Measurements from ENCODE around the gene SPAG8. TPM values are rescaled to one million over a fixed set of nuclear protein-coding genes. Genes with fewer than 3 reads are reported as not detected.

The SPAG8 gene
- total RNA-seq, 2 experiments from 2014 or later: 0.81 to 1.3 TPM

GRCh38 chr9:35795695-35796094 lies 16.4 kb downstream of the SPAG8 start:
- no peak overlapping the region for H3K27ac Mint-ChIP-seq
- peaks cover under 1% of the 10 kb centered on the region for H3K4me1 ChIP-seq (ENCODE audit: insufficient read depth, low read length)
- H3K9me3 ChIP-seq (ENCODE audit: control insufficient read depth in 1 of 2, insufficient read depth in 1 of 2, low read length in 2 of 2): no peaks in the 10 kb centered on the region
- H3K27ac ChIP-seq (ENCODE audit: low read depth in 1 of 2, low read length in 2 of 2): no peak overlapping the region
- CTCF ChIA-PET: no interaction called here
- no peak for DNase-seq
- intact Hi-C loops (cut with DNase I, micrococcal nuclease): loop anchor here in 1 of 2 experiments (2.0 kb wide), 1 partner anchor 13 kb away; no protein-coding TSS in a partner anchor
- no peak for ATAC-seq (ENCODE audit: poor library complexity)
- H3K9me3 Mint-ChIP-seq: no peaks in the 10 kb centered on the region
- no peaks in the 10 kb centered on the region for H3K27me3 ChIP-seq (ENCODE audit: control insufficient read depth in 1 of 2, insufficient read depth in 2 of 2, low read length in 2 of 2)
- H3K27me3 Mint-ChIP-seq: no peaks in the 10 kb centered on the region
- TF ChIP-seq, protein P1, sequence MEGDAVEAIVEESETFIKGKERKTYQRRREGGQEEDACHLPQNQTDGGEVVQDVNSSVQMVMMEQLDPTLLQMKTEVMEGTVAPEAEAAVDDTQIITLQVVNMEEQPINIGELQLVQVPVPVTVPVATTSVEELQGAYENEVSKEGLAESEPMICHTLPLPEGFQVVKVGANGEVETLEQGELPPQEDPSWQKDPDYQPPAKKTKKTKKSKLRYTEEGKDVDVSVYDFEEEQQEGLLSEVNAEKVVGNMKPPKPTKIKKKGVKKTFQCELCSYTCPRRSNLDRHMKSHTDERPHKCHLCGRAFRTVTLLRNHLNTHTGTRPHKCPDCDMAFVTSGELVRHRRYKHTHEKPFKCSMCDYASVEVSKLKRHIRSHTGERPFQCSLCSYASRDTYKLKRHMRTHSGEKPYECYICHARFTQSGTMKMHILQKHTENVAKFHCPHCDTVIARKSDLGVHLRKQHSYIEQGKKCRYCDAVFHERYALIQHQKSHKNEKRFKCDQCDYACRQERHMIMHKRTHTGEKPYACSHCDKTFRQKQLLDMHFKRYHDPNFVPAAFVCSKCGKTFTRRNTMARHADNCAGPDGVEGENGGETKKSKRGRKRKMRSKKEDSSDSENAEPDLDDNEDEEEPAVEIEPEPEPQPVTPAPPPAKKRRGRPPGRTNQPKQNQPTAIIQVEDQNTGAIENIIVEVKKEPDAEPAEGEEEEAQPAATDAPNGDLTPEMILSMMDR (IDR thresholded peaks at IDR 0.05): no peak
- H3K4me3 ChIP-seq (ENCODE audit: low read length): no peak overlapping the region
- no peak overlapping the region for H3K4me3 Mint-ChIP-seq
- POLR2A ChIA-PET: no interaction called here
- H3K36me3 Mint-ChIP-seq (ENCODE audit: low read depth): peaks cover 32% of the 10 kb centered on the region
- no peaks in the 10 kb centered on the region for H3K4me1 Mint-ChIP-seq (ENCODE audit: low read depth)
- peaks cover 28% of the 10 kb centered on the region for H3K36me3 ChIP-seq (ENCODE audit: insufficient read depth, low read length)

DNA sequence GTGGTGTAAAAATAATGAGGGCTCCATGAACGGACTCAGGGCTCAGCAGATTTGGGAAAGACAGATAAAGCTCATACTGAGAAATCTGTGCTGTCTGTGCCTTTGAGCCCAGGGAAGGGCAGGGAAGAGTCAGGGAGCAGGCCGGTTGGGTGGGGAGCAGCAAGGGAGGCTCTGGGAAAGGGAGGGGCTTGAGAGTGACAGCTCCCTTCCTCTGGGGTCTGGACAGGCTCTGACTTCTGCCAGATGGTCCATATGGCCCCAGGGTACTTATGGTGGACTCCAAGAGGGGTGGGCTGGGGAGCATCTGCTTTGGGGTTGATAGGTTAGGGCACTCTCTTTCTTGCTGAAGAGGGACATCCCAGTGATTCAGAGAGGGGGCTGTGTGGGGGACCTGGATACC lies 18.6 kb downstream of the SPAG8 start:
- Histone ChIP-seq H3K4me3 (ENCODE audit: low read length) (no peak overlapping the region), H3K9me3 (ENCODE audit: control insufficient read depth in 1 of 2, insufficient read depth in 1 of 2, low read length in 2 of 2) (no peaks in the 10 kb centered on the region), H3K36me3 (ENCODE audit: insufficient read depth, low read length) (peaks cover 28% of the 10 kb centered on the region), H3K27ac (ENCODE audit: low read depth in 1 of 2, low read length in 2 of 2) (no peak overlapping the region), H3K4me1 (ENCODE audit: insufficient read depth, low read length) (peaks cover 5% of the 10 kb centered on the region), H3K27me3 (ENCODE audit: control insufficient read depth in 1 of 2, insufficient read depth in 2 of 2, low read length in 2 of 2) (no peaks in the 10 kb centered on the region)
- intact Hi-C loops (cut with DNase I, micrococcal nuclease): loop anchor here in 1 of 2 experiments (5.0 kb wide), 1 partner anchor 229 kb away; no protein-coding TSS in a partner anchor
- Mint-ChIP-seq H3K27ac (no peak overlapping the region), H3K4me1 (ENCODE audit: low read depth) (peaks cover 7% of the 10 kb centered on the region), H3K36me3 (ENCODE audit: low read depth) (peaks cover 23% of the 10 kb centered on the region), H3K27me3 (no peaks in the 10 kb centered on the region), H3K9me3 (no peaks in the 10 kb centered on the region), H3K4me3 (no peak overlapping the region)
- CTCF ChIA-PET: no interaction called here
- no peak for ATAC-seq (ENCODE audit: poor library complexity)
- DNase-seq: no peak
- TF ChIP-seq, protein P1 (IDR thresholded peaks at IDR 0.05): no peak
- POLR2A ChIA-PET: no interaction called here

GRCh38 chr9:35792826-35793225 lies 19.2 kb downstream of the SPAG8 start:
- DNase-seq (no peak), ATAC-seq (ENCODE audit: poor library complexity) (no peak)
- H3K27ac Mint-ChIP-seq: no peak overlapping the region
- no peaks in the 10 kb centered on the region for H3K9me3 Mint-ChIP-seq
- Histone ChIP-seq H3K27me3 (ENCODE audit: control insufficient read depth in 1 of 2, insufficient read depth in 2 of 2, low read length in 2 of 2) (no peaks in the 10 kb centered on the region), H3K36me3 (ENCODE audit: insufficient read depth, low read length) (peaks cover 25% of the 10 kb centered on the region), H3K27ac (ENCODE audit: low read depth in 1 of 2, low read length in 2 of 2) (no peak overlapping the region), H3K4me1 (ENCODE audit: insufficient read depth, low read length) (peaks cover 5% of the 10 kb centered on the region), H3K4me3 (ENCODE audit: low read length) (no peak overlapping the region), H3K9me3 (ENCODE audit: control insufficient read depth in 1 of 2, insufficient read depth in 1 of 2, low read length in 2 of 2) (no peaks in the 10 kb centered on the region)
- no peaks in the 10 kb centered on the region for H3K27me3 Mint-ChIP-seq
- ChIA-PET CTCF (interaction anchor here (1.6 kb wide), 1 partner anchor 89 kb away, joined by 5 read pairs; no protein-coding TSS in a partner anchor), POLR2A (no interaction called here)
- intact Hi-C loops (cut with DNase I, micrococcal nuclease): loop anchor here in 1 of 2 experiments (5.0 kb wide), 1 partner anchor 229 kb away; no protein-coding TSS in a partner anchor
- TF ChIP-seq, protein P1 (IDR thresholded peaks at IDR 0.05): no peak
- peaks cover 23% of the 10 kb centered on the region for H3K36me3 Mint-ChIP-seq (ENCODE audit: low read depth)
- H3K4me3 Mint-ChIP-seq: no peak overlapping the region
- peaks cover 7% of the 10 kb centered on the region for H3K4me1 Mint-ChIP-seq (ENCODE audit: low read depth)
